H1 (cell line): ENCODE data around the gene HERC3. TPM values are rescaled to one million over a fixed set of nuclear protein-coding genes. Genes with fewer than 3 reads are reported as not detected.

Experiments used
- CEBPB ChIP-seq: IDR thresholded peaks from 2 replicates; pipeline ENCODE4 v1.6.1; 2012; ENCODE audit warnings: low read depth, low read length
- CHD1 ChIP-seq: IDR thresholded peaks from 2 replicates; pipeline ENCODE4 v1.6.1; 2012; ENCODE audit warnings: low read depth, low read length, improper control_type of control experiment
- FOSL1 ChIP-seq: IDR thresholded peaks from 2 replicates; pipeline ENCODE4 v1.6.1; 2011; ENCODE audit warnings: mild to moderate bottlenecking, low read depth, low read length, moderate library complexity; ENCODE audit not compliant: insufficient read depth
- PHF8 ChIP-seq: fragments of 200-600 bp; sonication (generic); conservative IDR thresholded peaks from 2 replicates; pipeline ENCODE4 v1.7.1; 2012; ENCODE audit warnings: low read depth, mild to moderate bottlenecking, inconsistent platforms, low read length, moderate library complexity
- RAD21 ChIP-seq, 2 experiments: IDR thresholded peaks in 1 of 2; conservative IDR thresholded peaks in 1 of 2; 2 replicates each; pipeline ENCODE4 v1.6.1; 2011; ENCODE audit warnings: low read depth in 2 of 2, low read length in 2 of 2, improper control_type of control experiment in 1 of 2, inconsistent platforms in 1 of 2, mild to moderate bottlenecking in 1 of 2, moderate library complexity in 1 of 2
- SUZ12 ChIP-seq: fragments of 200-600 bp; sonication (generic); IDR thresholded peaks from 2 replicates; pipeline ENCODE4 v1.6.1; 2012; ENCODE audit warnings: mild to moderate bottlenecking, inconsistent platforms, low read length, moderate library complexity, mixed read lengths
- polyA plus RNA-seq, 7 experiments: library from polyadenylated mRNA; depleted of rRNA in 3 of 7; stranded (reverse) in 5 of 7; unstranded in 2 of 7; fragments of >200 nt in 5 of 7; fragments of 200-250 nt in 2 of 7; gene quantifications; 1 replicate in 5 of 7; 2 replicates in 1 of 7; 4 replicates in 1 of 7; pipeline versions ENCODE4 v1.2.1 to v1.2.3, GENCODE V29; 2011 to 2013; ENCODE audit warnings: missing spikeins in 2 of 7, mixed read lengths in 2 of 7
- total RNA-seq: library from RNA; stranded (reverse); fragmentation: NEBNext Ultra II Directional; extraction: Animal tissue kit (Norgen Biotek cat#: 25700); gene quantifications from 2 replicates; pipeline ENCODE4 v1.2.1, GENCODE V29; 2021
- TF ChIP-seq, protein P1 (sequence below), 3 experiments: IDR thresholded peaks; 1 replicate in 2 of 3; 2 replicates in 1 of 3; pipeline versions ENCODE4 v1.5.1 to v1.6.1; 2011; ENCODE audit warnings: low read length in 3 of 3, mild to moderate bottlenecking in 3 of 3, inconsistent platforms in 2 of 3, low read depth in 1 of 3, moderate library complexity in 1 of 3; ENCODE audit not compliant: insufficient read depth in 1 of 3; ENCODE audit errors: control extremely low read depth in 1 of 3

The HERC3 gene
- total and polyA plus RNA-seq, 2 of the 8 experiments (the other 6 are each of a cell fraction or from before 2014, with no cell fraction given) = 1.4 to 5.7 TPM

DNA sequence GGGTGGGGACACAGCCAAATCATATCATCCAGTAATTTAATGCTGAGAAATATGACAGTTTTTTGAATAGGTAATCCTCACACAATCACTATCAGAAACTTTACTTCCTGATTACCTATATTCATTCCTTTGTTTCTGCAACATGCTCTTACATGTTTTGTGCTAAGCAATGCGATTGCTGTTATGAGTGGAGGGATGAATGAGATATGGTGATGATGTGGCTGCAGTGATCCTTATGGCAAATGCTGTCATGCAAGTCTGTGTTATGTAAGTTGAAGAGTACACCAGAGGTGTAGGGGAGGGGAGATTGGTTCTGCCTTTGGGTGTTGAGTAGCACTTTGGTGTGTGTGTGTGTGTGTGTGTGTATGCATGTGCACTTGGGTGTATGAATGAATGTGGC is 14.6 kb downstream of the HERC3 start (continued):
- TF ChIP-seq, protein P1, sequence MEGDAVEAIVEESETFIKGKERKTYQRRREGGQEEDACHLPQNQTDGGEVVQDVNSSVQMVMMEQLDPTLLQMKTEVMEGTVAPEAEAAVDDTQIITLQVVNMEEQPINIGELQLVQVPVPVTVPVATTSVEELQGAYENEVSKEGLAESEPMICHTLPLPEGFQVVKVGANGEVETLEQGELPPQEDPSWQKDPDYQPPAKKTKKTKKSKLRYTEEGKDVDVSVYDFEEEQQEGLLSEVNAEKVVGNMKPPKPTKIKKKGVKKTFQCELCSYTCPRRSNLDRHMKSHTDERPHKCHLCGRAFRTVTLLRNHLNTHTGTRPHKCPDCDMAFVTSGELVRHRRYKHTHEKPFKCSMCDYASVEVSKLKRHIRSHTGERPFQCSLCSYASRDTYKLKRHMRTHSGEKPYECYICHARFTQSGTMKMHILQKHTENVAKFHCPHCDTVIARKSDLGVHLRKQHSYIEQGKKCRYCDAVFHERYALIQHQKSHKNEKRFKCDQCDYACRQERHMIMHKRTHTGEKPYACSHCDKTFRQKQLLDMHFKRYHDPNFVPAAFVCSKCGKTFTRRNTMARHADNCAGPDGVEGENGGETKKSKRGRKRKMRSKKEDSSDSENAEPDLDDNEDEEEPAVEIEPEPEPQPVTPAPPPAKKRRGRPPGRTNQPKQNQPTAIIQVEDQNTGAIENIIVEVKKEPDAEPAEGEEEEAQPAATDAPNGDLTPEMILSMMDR (IDR thresholded peaks at IDR 0.05; ENCODE audit: control extremely low read depth in 1 of 3, insufficient read depth in 1 of 3, low read depth in 1 of 3, low read length in 3 of 3) = no peak
- TF ChIP-seq RAD21 (IDR thresholded peaks at IDR 0.05 in 1 of 2, conservative IDR thresholded peaks at IDR 0.05 in 1 of 2; ENCODE audit: low read depth in 2 of 2, low read length in 2 of 2) (no peak), CEBPB (no peak), FOSL1 (no peak), CHD1 (no peak), PHF8 (no peak), SUZ12 (no peak)
